ENCODE measurements around the gene THUMPD3. TPM values are rescaled to one million over a fixed set of nuclear protein-coding genes. Genes with fewer than 3 reads are reported as not detected.

THUMPD3 gene
- total RNA-seq, 1 donor from 2014 or later: 37.5 TPM

DNA sequence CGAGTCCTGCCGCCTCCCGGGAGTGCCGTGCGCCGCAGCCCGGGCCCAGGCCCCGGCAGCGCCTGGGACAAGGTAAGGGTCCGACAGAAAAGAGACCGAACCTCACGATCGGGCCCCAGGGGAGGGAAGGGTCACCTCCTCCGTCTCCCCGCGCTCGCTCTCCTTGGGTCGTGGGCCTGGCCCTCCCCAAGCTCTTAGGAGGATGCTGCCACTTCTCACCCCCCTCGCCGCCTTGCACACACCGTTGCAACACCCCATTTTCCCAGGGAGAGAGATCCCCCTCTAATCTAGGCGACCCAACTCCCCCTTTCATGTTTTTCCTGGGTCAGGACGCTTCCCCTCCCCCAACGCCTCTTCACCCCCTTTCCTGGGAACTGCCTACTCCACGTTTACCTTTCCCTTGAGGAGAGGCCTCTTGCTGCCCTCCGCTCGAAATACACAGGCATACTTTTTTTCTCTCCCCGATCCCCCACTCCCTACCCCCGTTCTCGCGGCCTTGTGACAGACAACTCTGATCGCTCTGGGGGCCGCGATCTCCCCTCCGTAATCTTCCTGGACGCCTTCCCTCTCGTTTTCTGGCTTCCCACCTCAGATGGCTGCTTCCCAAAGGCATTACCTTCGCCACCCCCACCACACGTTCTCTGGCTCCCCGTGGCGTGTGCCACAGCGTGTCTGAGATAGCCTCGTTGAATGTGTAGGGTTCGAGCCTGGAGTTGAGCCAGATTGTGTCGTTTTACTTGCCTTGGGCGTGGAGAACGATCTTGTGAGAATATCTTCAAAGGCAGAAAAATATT lies 35.2 kb downstream of the THUMPD3 start:
- DNase-seq: peak; percentile 71

DNA sequence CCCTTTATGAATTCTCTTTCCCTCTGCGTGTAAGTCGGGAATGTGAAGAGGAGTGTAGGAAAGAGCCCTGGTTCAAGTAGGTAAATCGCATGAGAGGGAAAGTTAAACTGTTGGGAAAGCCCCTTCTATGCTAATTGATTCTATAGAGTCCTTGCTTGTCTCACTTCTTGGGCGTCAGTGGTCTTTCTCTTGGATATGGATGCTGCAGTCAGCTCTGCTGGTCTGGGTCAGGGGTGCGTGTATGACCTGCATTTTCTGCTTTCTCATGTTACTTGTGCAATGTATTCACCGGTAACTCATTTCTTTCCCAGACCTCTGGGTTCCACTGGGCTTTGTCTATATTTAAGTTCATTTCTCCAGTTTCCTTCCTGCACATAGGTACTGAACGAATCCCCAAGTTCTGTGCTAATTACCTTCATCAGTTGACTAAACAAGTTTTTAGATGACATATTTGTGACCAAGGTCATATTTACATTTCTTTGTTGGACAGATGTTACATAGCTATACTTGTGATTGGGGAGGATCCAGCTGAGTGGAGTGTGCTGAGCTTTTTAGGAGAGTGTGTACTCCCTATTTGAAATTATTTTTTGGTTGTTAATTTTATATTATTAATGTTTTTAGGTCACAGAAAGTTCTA lies 36.0 kb downstream of the THUMPD3 start:
- DNase-seq: peak; percentile 71

GRCh38 chr3:9399337-9399703 lies 36.5 kb downstream of the THUMPD3 start:
- no peak for DNase-seq

DNA sequence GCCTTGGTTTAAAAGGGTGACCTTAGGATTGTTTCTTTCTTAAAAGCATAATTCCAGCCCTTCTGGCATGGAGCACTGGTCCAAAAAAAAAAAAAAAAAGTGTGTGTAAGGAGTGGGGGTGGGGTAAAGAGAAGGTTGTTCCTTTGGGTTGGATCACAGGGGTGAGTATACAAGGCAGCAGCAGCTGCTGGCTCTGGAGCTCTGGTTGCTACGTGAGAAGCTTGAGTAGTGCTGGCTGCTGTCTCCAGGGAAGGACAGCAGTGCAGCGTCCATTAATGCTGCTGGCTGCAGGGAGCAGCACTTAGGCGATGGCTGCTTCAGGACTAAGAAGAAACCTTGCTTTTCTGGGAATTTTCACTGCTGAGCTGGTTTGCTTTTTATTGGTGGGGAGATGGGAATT lies 36.9 kb downstream of the THUMPD3 start:
- DNase-seq: peak; percentile 88

DNA sequence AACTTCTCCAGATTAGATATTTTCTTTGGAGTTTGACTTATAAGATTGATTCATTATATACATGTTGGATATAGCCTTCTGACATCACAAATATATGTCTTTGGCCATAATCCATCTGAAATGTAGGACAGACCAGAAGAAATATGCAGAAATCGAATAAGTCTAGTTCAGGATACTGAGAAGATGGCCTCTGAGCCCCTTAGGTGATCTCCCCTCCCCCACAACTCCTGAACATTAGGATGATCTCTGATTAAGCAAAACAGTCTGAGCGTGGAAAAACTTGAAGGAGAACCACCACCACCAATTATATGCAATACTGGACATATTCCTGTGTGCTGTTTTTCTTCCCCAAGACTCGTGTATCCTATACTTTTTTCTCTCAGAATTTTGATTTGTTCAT lies 37.8 kb downstream of the THUMPD3 start:
- DNase-seq: no peak

GRCh38 chr3:9401986-9402385 lies 39.1 kb downstream of the THUMPD3 start:
- DNase-seq: no peak

- peak; percentile 23 for DNase-seq
Observed at GRCh38 chr3:9402410-9403228, 39.8 kb downstream of the THUMPD3 start.

DNA sequence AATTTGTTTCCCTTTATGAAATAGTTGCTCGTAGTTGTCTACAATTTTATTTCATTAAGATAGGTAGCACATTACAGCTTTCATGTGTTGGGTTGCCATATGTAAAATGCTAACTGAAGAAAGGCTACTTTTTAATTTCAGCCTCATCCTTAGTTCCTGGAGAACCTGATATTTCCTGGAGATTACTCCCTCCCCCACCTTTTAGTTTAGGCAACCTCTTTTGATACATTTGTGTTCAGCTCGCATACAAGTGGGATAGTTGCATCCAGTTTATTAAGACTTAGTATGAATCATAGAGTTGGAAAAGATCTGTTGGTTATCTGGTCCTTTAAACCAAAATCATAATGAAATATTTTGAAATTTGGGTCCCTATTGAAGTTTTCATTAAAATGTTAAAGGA lies 40.6 kb downstream of the THUMPD3 start:
- no peak for DNase-seq

DNA sequence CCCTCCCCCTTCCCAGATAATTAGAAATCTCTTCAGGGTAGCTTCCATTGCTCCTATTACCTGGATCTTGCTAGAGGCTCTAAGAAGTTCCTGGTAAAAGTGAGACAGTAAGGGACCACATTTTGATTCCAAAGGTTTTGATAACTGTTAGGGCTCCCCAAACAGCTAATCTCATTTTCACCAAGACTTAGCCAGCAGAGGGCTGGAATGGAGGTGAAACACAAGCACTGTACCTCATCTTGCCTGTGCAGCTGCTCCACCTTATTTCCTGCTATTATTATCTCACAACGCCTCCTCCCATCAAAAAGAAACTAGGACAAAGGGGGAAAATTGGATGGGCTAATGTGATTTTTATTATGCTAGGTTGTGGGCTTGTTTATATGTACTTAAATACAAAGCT lies 41.8 kb downstream of the THUMPD3 start:
- DNase-seq: no peak

- DNase-seq: no peak
Observed at GRCh38 chr3:9405756-9406155, 42.9 kb downstream of the THUMPD3 start.

- no peak for DNase-seq
Observed at GRCh38 chr3:9406856-9407626, 44.2 kb downstream of the THUMPD3 start.

DNA sequence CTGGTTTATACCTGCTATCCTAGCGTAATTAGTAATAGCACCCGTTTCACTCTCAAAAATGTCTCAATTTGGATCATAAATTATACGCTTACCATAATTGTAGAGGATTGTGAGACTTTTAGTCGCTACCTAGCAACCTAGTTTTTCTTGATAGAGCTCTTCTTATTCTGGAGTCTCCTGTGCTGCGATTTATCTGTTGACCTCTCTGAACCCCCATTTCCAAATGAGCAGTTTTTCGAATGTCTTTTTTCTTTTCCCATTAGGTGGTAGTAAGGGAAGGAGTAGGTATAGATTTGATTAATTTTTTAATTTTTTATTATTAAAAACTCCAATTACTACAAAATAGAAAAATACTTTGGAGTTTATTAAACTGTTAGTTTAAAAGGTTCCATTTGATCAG lies 45.2 kb downstream of the THUMPD3 start:
- DNase-seq: no peak

GRCh38 chr3:9408546-9408945 lies 45.7 kb downstream of the THUMPD3 start:
- DNase-seq: no peak

DNA sequence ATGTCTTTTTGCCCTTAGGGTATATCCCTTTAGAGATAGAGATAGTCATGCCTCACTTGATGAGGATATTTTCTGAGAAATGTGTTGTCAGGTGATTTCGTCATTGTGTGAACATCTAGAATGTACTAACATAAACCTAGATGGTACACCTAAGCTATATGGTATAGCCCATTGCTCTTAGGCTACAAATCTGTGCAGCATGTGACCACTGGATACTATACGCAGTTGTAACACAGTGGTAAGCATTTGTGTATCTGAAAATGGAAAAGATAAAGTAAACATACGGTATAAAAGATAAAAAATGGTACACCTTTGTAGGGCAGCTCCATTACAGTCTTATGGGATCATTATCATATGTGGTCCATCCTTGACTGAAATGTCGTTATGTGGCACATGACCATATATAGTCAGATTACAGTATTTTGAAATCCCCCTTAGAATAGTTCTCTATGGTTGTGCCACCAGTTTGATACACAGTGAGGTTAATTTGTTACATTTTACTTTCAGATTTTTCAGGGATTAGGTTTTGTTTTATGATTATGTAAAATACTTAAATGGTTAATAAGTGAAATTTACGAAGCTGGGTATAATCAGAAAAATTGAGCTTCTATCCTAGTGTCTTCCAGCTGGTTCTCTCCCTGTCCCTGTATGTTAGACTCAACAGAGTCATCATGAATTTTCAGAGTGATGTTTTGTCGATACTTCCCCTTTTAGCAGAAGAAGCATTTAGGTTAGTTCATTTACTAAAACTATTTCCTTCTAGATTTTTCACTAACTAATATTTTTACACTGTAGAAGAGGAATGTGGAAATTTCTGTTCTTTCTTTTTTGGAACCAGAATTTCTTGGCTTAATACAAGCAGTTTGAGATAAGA lies 47.4 kb downstream of the THUMPD3 start:
- DNase-seq: no peak

DNA sequence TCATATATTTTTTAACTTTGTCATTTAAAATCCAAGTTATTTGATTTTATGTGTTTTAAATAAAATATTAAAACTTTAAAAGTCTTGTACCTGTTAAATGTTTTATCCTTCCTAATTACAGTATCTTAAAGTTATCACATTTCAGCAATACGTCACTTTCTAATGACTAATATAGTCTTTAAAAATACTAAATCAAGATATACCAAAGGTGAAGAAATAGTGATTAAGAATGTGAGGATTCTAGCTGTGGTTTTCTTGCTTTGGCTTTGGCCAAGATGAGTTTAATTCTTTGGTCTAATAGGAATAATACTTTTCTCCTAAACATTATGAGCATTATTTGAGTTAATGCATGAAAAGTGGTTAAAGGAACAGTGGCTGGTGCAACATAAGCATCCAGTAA lies 48.4 kb downstream of the THUMPD3 start:
- DNase-seq: no peak

GRCh38 chr3:9412293-9412692 lies 49.4 kb downstream of the THUMPD3 start:
- no peak for DNase-seq

GRCh38 chr3:9414826-9415225 lies 52.0 kb downstream of the THUMPD3 start:
- DNase-seq: no peak

DNA sequence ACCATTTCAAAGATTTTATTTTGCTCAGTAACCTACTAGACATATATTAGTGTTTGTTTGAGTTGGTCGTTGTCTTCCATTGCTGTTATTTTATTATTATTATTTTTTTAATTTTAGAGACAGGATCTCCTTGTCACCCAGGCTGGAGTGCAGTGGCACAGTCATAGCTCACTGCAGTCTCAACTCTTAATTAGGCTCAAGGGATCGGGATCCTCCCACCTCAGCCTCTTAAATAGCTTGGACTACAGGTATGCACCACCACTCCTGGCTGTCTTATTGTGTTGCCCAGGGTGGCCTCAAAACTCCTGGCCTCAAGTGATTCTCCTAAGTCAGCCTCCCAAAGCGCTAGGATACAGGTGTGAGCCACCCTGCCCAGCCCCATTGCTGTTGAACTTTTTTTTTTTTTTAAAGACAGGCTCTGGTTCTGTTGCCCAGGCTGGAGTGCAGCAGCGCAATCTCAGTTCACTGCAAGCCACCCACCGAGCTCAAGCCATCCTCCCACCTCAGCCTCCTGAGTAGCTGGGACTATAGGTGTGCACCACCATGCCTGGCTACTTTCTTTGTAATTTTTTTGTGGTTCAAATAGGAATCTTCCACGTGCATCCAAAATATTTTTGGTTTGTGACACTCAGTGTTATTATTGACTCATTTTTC lies 52.8 kb downstream of the THUMPD3 start:
- no peak for DNase-seq

- DNase-seq: no peak
Observed at GRCh38 chr3:9416139-9416780, 53.4 kb downstream of the THUMPD3 start.

DNA sequence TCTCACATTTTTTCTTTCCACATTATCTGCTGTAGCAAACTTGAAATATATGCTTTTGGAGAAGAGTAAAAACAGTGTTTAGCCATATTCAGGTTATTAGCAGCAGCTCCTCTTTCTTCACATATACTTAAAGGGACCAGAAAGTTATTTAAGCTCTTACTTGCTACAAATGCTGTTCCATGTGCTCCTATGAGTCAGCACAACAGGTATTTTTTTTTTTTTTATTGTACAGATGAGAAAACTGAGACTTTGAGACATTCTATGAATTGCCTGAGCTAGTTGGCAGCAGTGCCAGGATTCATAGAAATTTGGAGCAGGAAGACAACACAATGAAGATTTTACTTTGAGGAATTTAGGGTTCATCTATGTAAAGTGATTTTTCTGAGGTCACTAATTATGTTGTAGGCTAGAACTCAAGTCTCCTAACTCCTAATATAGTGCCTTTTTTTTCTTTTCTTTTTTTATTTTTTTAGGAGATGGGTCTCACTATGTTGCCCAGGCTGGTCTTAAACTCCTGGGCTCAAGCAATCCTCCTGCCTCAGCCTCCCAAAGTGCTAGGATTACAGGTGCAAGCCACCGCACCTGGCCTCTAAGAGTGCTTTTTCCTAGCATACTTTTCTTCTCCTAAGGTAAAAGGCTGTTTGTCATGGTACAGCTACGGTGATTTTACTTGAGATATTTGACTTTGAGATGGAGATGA lies 58.1 kb downstream of the THUMPD3 start:
- no peak for DNase-seq
